HepG2 (cell line): ENCODE data around the gene CAMTA1. TPM values are rescaled to one million over a fixed set of nuclear protein-coding genes. Genes with fewer than 3 reads are reported as not detected.

ENCODE experiments used
- ATF7-NPFF ChIP-seq: sonication (generic); formaldehyde crosslinking; IDR thresholded peaks from 2 replicates; pipeline ENCODE4 v1.8.1; 2023; ENCODE audit warnings: mild to moderate bottlenecking, low read depth, missing genetic modification reagents, moderate library complexity
- BCLAF1 ChIP-seq: fragments of 450-650 bp; IDR thresholded peaks from 2 replicates; pipeline ENCODE4 v1.6.1; 2017; ENCODE audit warnings: mild to moderate bottlenecking
- CREB1 ChIP-seq, 2 experiments: fragments of 450-650 bp in 1 of 2; IDR thresholded peaks; 2 replicates each; pipeline ENCODE4 v1.6.1; 2016 to 2017; ENCODE audit warnings: control low read depth in 1 of 2, mild to moderate bottlenecking in 1 of 2, missing compliant biosample characterization in 1 of 2, missing genetic modification characterization in 1 of 2
- DRAP1 ChIP-seq: IDR thresholded peaks from 2 replicates; pipeline ENCODE4 v1.6.1; 2016; ENCODE audit warnings: missing genetic modification reagents, missing compliant biosample characterization
- ELF1 ChIP-seq: sonication (generic); formaldehyde crosslinking; IDR thresholded peaks from 2 replicates; pipeline ENCODE4 v1.4.0; 2020; ENCODE audit warnings: missing genetic modification reagents
- KAT8 ChIP-seq: IDR thresholded peaks from 2 replicates; pipeline ENCODE4 v1.6.1; 2016; ENCODE audit warnings: missing genetic modification reagents, missing compliant biosample characterization
- RORA ChIP-seq: sonication (generic); formaldehyde crosslinking; IDR thresholded peaks from 2 replicates; pipeline ENCODE4 v1.5.0; 2020; ENCODE audit warnings: mild to moderate bottlenecking, missing genetic modification reagents, moderate library complexity
- SAP130 ChIP-seq: IDR thresholded peaks from 2 replicates; pipeline ENCODE4 v1.6.1; 2016; ENCODE audit warnings: low read depth
- SIX4 ChIP-seq: sonication (generic); formaldehyde crosslinking; IDR thresholded peaks from 2 replicates; pipeline ENCODE4 v1.4.0; 2020; ENCODE audit warnings: missing genetic modification reagents
- SP2 ChIP-seq: sonication (generic); formaldehyde crosslinking; IDR thresholded peaks from 2 replicates; pipeline ENCODE4 v1.5.1; 2020; ENCODE audit warnings: mild to moderate bottlenecking, missing genetic modification reagents
- ZKSCAN5 ChIP-seq: sonication (generic); formaldehyde crosslinking; IDR thresholded peaks from 2 replicates; pipeline ENCODE4 v1.5.1; 2020; ENCODE audit warnings: mild to moderate bottlenecking, missing genetic modification reagents
- ZNF230 ChIP-seq: sonication (generic); formaldehyde crosslinking; IDR thresholded peaks from 2 replicates; pipeline ENCODE4 v1.4.0; 2020; ENCODE audit warnings: mild to moderate bottlenecking, missing genetic modification reagents
- polyA plus RNA-seq, 8 experiments: library from polyadenylated mRNA; depleted of rRNA in 3 of 8; stranded (reverse) in 7 of 8; unstranded in 1 of 8; fragments of >200 nt; fragmentation: Illumina TruSeq in 4 of 8; extraction: Trizol in 4 of 8; gene quantifications; 2 replicates each; pipeline versions ENCODE4 v1.2.1 to v1.2.3, GENCODE V29; 2011 to 2016; ENCODE audit warnings: low read depth in 4 of 8, missing spikeins in 1 of 8, mixed read lengths in 1 of 8; ENCODE audit not compliant: insufficient read depth in 1 of 8
- total RNA-seq, 5 experiments: library from RNA; depleted of rRNA; stranded (reverse); fragments of >200 nt; fragmentation: Illumina TruSeq; extraction: Trizol; gene quantifications; 2 replicates each; pipeline ENCODE4 v1.2.3, GENCODE V29; 2016; ENCODE audit warnings: low read depth in 1 of 5

The CAMTA1 gene
- total and polyA plus RNA-seq, 2 of the 13 experiments (the other 11 are each of a cell fraction or from before 2014, with no cell fraction given): 25.0 to 36.4 TPM

DNA sequence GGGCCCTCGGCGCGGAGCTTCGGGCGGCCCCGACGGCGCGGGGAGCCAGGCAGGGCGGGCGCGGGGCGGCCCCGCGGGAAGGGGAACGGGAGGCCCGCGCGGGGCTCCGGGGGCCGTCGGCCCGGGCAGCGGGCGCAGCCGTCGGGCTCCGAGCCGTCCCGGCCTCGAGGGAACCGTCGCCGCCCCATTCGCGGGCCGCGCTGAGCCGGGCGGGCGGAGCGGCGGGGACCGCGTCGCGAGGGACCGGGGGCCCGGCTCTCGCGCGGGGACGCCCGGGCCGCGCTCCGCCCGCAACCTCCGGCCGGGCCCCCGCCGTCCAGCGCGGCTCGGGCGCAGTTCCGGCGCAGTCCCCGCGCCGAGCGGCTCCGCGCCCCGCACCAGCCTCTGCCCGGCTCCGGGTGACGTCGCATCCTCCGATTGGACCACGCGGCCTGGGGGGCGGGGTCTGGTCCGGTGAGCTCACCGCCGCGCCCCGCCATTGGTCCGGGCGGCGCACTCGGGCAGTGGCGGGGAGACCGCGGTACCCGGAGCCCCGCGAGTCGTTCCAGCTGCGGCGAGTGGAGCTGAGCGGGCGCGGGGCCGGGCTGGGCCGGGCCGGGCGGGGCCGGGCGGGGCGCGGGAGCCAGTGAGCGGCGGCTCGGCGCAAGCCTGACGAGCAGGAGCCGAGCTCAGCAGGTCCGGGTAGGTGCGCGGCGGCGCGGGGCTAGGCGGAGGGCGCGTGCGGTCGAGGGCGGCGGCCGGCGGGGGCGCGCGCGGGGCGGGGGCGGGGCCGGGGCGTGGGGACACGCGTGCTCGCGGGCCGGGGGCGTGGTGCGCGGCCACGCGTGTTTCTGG, 919.2 kb downstream of the CAMTA1 start (continued):
- TF ChIP-seq ATF7-NPFF (CRISPR knock-in tag) (0 out of 2 replicates have a peak, but pooled peaks have one; percentile 23), CREB1 (IDR thresholded peaks at IDR 0.05) (peak; percentile 87), CREB1 (CRISPR knock-in tag; IDR thresholded peaks at IDR 0.05) (peak; percentile 81), SIX4 (no peak), ZKSCAN5 (CRISPR knock-in tag) (no peak), BCLAF1 (no peak), KAT8 (no peak), ELF1 (CRISPR knock-in tag) (no peak), SAP130 (CRISPR knock-in tag) (peak; percentile 48; the same call in 1 of the 2 replicates), SP2 (CRISPR knock-in tag) (peak; percentile 82), DRAP1 (0 out of 2 replicates have a peak, but pooled peaks have one; percentile 36), ZNF230 (CRISPR knock-in tag) (no peak), RORA (CRISPR knock-in tag) (no peak)
